Smooth muscle cell (in vitro differentiated cells): ENCODE measurements around the gene GTF2A1L. TPM values are rescaled to one million over a fixed set of nuclear protein-coding genes. Genes with fewer than 3 reads are reported as not detected.
"Not testable (repeated sequence)": the region's sequence is repeated elsewhere in the genome, so short reads cannot be mapped to it uniquely, and the experiment has no call there.

ENCODE experiments used
- DNase-seq: peaks from one replicate; lab custom pipeline; 2025; ENCODE audit not compliant: unreplicated experiment; lab: John Stamatoyannopoulos, UW
- H2AFZ ChIP-seq: fragments of 200-600 bp; sonication (generic); 2 replicates; pipeline ENCODE4 v1.6.0; 2016; ENCODE audit warnings: antibody characterized with exemption, low read depth, mild to moderate bottlenecking
- H3F3A ChIP-seq: fragments of 200-600 bp; sonication (generic); 2 replicates; pipeline ENCODE4 v1.6.0; 2017; ENCODE audit warnings: antibody characterized with exemption, low read depth
- H3K27ac ChIP-seq: fragments of 200-600 bp; sonication (generic); 2 replicates; pipeline ENCODE4 v1.5.1; 2016; ENCODE audit warnings: low read depth, mild to moderate bottlenecking
- H3K27me3 ChIP-seq: fragments of 200-600 bp; sonication (generic); 2 replicates; pipeline ENCODE4 v1.6.1; 2016; ENCODE audit warnings: low read depth, mild to moderate bottlenecking
- H3K36me3 ChIP-seq: fragments of 200-600 bp; sonication (generic); 2 replicates; pipeline ENCODE4 v1.5.1; 2016; ENCODE audit warnings: low read depth
- H3K4me1 ChIP-seq: fragments of 200-600 bp; sonication (generic); 2 replicates; pipeline ENCODE4 v1.5.1; 2016; ENCODE audit warnings: low read depth
- H3K4me2 ChIP-seq: fragments of 200-600 bp; sonication (generic); 2 replicates; pipeline ENCODE4 v1.6.0; 2016; ENCODE audit warnings: mild to moderate bottlenecking
- H3K4me3 ChIP-seq: fragments of 200-600 bp; sonication (generic); 2 replicates; pipeline ENCODE4 v1.5.1; 2016; ENCODE audit warnings: mild to moderate bottlenecking
- H3K79me2 ChIP-seq: fragments of 200-600 bp; sonication (generic); 2 replicates; pipeline ENCODE4 v1.6.0; 2016; ENCODE audit warnings: low read depth, mild to moderate bottlenecking
- H3K9ac ChIP-seq: fragments of 200-600 bp; sonication (generic); 2 replicates; pipeline ENCODE4 v1.6.0; 2016; ENCODE audit warnings: low read depth
- H3K9me3 ChIP-seq: fragments of 200-600 bp; sonication (generic); replicated peaks from 2 replicates; pipeline ENCODE4 v1.5.1; 2016; ENCODE audit warnings: low read depth
- H4K20me1 ChIP-seq: fragments of 200-600 bp; sonication (generic); 2 replicates; pipeline ENCODE4 v1.6.0; 2016; ENCODE audit warnings: low read depth
- CTCF ChIP-seq: fragments of 200-600 bp; sonication (generic); IDR thresholded peaks from 2 replicates; pipeline ENCODE4 v1.5.1; 2017; ENCODE audit warnings: borderline replicate concordance, mild to moderate bottlenecking, antibody characterized with exemption; ENCODE audit not compliant: insufficient read depth, poor library complexity, severe bottlenecking
- WGBS: methylation state at CpG from one replicate; pipeline ENCODE4 v1.1.7; 2016; ENCODE audit warnings: low lambda C conversion rate; 5-methylcytosine and 5-hydroxymethylcytosine counted together
- polyA plus RNA-seq: library from polyadenylated mRNA; unstranded; fragments of >200 nt; fragmentation: Nextera tagmentation; extraction: Ambion mirVana; gene quantifications from 2 replicates; pipeline ENCODE4 v1.2.1, GENCODE V29; 2016
- total RNA-seq: library from RNA; depleted of rRNA; stranded (reverse); fragments of >200 nt; gene quantifications from 2 replicates; pipeline ENCODE4 v1.2.3, GENCODE V29; 2014

Gene GTF2A1L
- total and polyA plus RNA-seq, 2 experiments from 2014 or later: 3.0 to 12.6 TPM

GRCh38 chr2:48605482-48606175 is 12.0 kb upstream of the GTF2A1L start:
- Histone ChIP-seq H3K4me2 (no peak overlapping the region), H3K9me3 (no peaks in the 10 kb centered on the region), H4K20me1 (peaks cover 4% of the 10 kb centered on the region), H3K36me3 (no peaks in the 10 kb centered on the region), H3F3A (no peaks in the 10 kb centered on the region), H3K9ac (no peak overlapping the region), H3K4me1 (peaks cover 4% of the 10 kb centered on the region), H3K4me3 (no peak overlapping the region), H2AFZ (no peak overlapping the region), H3K27me3 (no peaks in the 10 kb centered on the region), H3K27ac (no peak overlapping the region), H3K79me2 (no peaks in the 10 kb centered on the region)
- TF ChIP-seq CTCF: no peak
- DNase-seq: no peak
- WGBS: 99% methylated on average over 5 of the region's 5 CpGs

- no peaks in the 10 kb centered on the region for H3F3A ChIP-seq
- no peak overlapping the region for H2AFZ ChIP-seq
- no peaks in the 10 kb centered on the region for H3K36me3 ChIP-seq
- H3K9me3 ChIP-seq: no peaks in the 10 kb centered on the region
- no peaks in the 10 kb centered on the region for H4K20me1 ChIP-seq
- H3K4me3 ChIP-seq: no peak overlapping the region
- H3K27me3 ChIP-seq: no peaks in the 10 kb centered on the region
- 60% methylated on average over 10 of the region's 10 CpGs for WGBS
- no peak overlapping the region for H3K9ac ChIP-seq
- DNase-seq: no peak
- TF ChIP-seq CTCF: no peak
- H3K4me2 ChIP-seq: no peak overlapping the region
- H3K4me1 ChIP-seq: no peaks in the 10 kb centered on the region
- H3K27ac ChIP-seq: no peak overlapping the region
- H3K79me2 ChIP-seq: no peaks in the 10 kb centered on the region
These were observed 10.2 kb upstream of the GTF2A1L start for GRCh38 chr2:48607307-48608014.

GRCh38 chr2:48613211-48613610 is 4.4 kb upstream of the GTF2A1L start:
- DNase-seq: no peak
- H3K36me3 ChIP-seq: no peaks in the 10 kb centered on the region
- no peaks in the 10 kb centered on the region for H3K27me3 ChIP-seq
- H3K4me1 ChIP-seq: no peaks in the 10 kb centered on the region
- no peak overlapping the region for H2AFZ ChIP-seq
- H3K9ac ChIP-seq: no peak overlapping the region
- no peaks in the 10 kb centered on the region for H3F3A ChIP-seq
- no peak overlapping the region for H3K27ac ChIP-seq
- no peaks in the 10 kb centered on the region for H4K20me1 ChIP-seq
- WGBS: 94% methylated on average over 2 of the region's 2 CpGs
- H3K4me2 ChIP-seq: no peak overlapping the region
- TF ChIP-seq CTCF: no peak
- H3K4me3 ChIP-seq: no peak overlapping the region
- H3K79me2 ChIP-seq: no peaks in the 10 kb centered on the region
- H3K9me3 ChIP-seq: no peaks in the 10 kb centered on the region

GRCh38 chr2:48614581-48614980 is 3.1 kb upstream of the GTF2A1L start:
- not testable (repeated sequence) for H3F3A ChIP-seq, H2AFZ ChIP-seq, H3K4me1 ChIP-seq, H3K4me3 ChIP-seq, H3K9me3 ChIP-seq, DNase-seq, H4K20me1 ChIP-seq, H3K4me2 ChIP-seq, H3K36me3 ChIP-seq, H3K79me2 ChIP-seq, H3K27me3 ChIP-seq, H3K27ac ChIP-seq, H3K9ac ChIP-seq
- WGBS: 100% methylated on average over 7 of the region's 35 CpGs
